ENCODE data around the gene TM7SF3. TPM values are rescaled to one million over a fixed set of nuclear protein-coding genes. Genes with fewer than 3 reads are reported as not detected.
A peak's percentile ranks its signal among the peaks of the same experiment; 100 is the strongest.

Gene TM7SF3
- total and polyA plus RNA-seq, 5 donors: 7.9 to 31.1 (median 24.2) TPM

DNA sequence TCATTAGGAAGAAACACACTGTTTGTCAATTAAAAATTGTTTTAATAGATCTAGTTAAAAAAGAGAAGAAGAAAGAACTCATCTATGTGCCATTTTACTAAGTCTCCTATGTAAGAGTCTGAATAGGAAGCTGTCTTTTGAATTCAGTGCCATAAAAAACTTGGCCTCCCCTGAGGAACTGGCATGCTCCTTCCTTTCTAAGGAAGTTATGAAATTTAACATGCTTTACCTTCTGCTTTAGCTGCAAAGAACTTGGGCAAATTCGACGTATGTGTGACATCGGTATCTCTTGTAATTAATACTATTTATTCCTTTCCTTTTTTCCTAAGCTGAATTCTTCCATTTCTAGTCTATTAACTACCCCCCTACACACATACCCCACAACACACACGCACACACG lies 12.5 kb downstream of the TM7SF3 start:
- Histone ChIP-seq H3K27me3 (ENCODE audit: control insufficient read depth, insufficient read depth) (no peaks in the 10 kb centered on the region), H3K4me3 (ENCODE audit: low read length) (no peak overlapping the region), H3K27ac (ENCODE audit: low read length) (no peak overlapping the region), H3K4me1 (ENCODE audit: control insufficient read depth, insufficient read depth, low read length) (no peaks in the 10 kb centered on the region), H3K9me3 (ENCODE audit: control insufficient read depth, low read length) (no peaks in the 10 kb centered on the region)
- intact Hi-C loops (cut with DNase I): no loop called here
- DNase-seq (no peak), ATAC-seq (no peak)
- WGBS: 79% methylated on average over 5 of the region's 5 CpGs

DNA sequence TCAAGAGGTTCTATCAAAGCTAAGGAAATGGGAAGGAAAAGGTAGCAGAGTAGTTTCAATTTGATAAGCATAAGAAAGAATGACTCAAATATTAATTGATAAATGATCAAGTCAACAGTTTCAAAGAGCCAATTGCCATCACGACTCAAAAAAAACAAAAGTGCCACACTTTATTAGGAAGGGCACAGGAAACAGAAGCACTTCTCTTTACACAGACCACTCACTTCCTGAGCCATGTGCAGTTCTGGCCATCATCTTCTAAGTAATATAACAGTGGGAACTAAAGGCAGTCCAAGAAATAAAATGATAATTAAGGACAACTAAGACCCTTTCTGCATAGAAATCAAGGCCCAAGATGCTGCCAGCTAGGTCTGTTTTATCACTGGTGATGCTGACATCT lies 13.2 kb downstream of the TM7SF3 start:
- no peaks in the 10 kb centered on the region for H3K9me3 ChIP-seq (ENCODE audit: control insufficient read depth, low read length)
- no peaks in the 10 kb centered on the region for H3K4me1 ChIP-seq (ENCODE audit: control insufficient read depth, insufficient read depth, low read length)
- ATAC-seq: no peak
- H3K4me3 ChIP-seq (ENCODE audit: low read length): no peak overlapping the region
- H3K27me3 ChIP-seq (ENCODE audit: control insufficient read depth, insufficient read depth): no peaks in the 10 kb centered on the region
- no peak for DNase-seq
- 58% methylated on average over 1 of the region's 1 CpG for WGBS
- no peak overlapping the region for H3K27ac ChIP-seq (ENCODE audit: low read length)
- intact Hi-C loops (cut with DNase I): no loop called here

DNA sequence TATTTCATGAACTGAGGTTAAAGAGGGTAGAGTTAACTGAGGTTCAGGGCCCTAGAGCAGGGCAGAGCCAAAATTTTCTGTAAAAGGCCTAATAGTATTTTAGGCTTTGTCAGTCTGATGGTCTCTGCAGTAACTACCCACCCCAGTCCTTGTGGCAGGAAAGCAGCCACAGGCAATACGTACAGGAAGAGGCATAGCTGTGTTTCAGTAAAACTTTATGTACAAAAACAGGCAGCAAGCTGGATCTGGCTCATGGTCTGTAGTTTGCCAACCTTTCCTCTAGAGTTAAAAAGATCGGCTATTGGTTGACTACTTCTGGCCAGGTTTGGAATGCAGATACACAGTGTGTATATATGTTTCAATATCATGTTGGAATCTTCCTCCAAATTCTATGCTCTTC lies 17.2 kb downstream of the TM7SF3 start:
- H3K4me1 ChIP-seq (ENCODE audit: control insufficient read depth, insufficient read depth, low read length): no peaks in the 10 kb centered on the region
- no peak overlapping the region for H3K4me3 ChIP-seq (ENCODE audit: low read length)
- WGBS: 91% methylated on average over 2 of the region's 2 CpGs
- intact Hi-C loops (cut with DNase I): no loop called here
- H3K27me3 ChIP-seq (ENCODE audit: control insufficient read depth, insufficient read depth): no peaks in the 10 kb centered on the region
- DNase-seq (no peak), ATAC-seq (no peak)
- no peak overlapping the region for H3K27ac ChIP-seq (ENCODE audit: low read length)
- no peaks in the 10 kb centered on the region for H3K9me3 ChIP-seq (ENCODE audit: control insufficient read depth, low read length)

DNA sequence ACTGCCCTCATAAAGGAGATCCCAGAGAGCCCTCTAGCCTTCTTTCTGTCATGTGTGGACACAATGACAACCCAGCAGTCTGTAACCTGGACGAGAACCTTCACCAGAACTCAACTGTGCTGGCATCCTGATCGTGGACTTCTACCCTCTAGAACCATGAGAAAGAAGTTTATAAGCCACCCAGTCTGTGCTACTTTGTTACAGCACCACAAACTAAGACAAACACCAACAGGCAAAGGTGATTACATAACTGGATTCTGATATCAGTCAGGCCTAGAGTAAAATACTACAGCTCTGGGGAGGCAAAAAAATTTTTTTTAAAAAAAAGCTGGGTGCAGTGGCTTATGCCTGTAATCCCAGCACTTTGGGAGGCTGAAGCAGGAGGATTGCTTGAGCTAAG lies 18.5 kb downstream of the TM7SF3 start:
- 92% methylated on average over 2 of the region's 2 CpGs for WGBS
- DNase-seq: no peak
- ATAC-seq: no peak
- H3K27me3 ChIP-seq (ENCODE audit: control insufficient read depth, insufficient read depth): no peaks in the 10 kb centered on the region
- H3K27ac ChIP-seq (ENCODE audit: low read length): no peak overlapping the region
- no peak overlapping the region for H3K4me3 ChIP-seq (ENCODE audit: low read length)
- intact Hi-C loops (cut with DNase I): no loop called here
- H3K9me3 ChIP-seq (ENCODE audit: control insufficient read depth, low read length): no peaks in the 10 kb centered on the region
- H3K4me1 ChIP-seq (ENCODE audit: control insufficient read depth, insufficient read depth, low read length): no peaks in the 10 kb centered on the region

DNA sequence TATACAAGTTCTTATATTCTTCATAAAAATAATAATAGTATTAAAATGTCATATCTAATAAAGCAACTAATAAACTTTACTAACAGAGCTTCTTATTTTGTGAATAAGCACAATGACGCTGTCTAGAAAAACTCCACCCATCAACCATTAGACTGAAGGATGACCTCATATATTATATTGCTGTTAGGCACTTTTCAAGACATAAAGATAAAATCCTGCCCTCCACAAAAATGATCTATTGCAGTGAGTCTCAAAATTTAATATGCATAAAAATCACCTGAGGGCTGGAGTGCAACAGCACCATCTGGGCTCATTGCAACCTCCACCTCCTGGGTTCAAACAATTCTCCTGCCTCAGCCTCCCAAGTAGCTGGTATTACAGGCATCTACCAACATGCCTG lies 20.1 kb downstream of the TM7SF3 start:
- Histone ChIP-seq H3K27ac (ENCODE audit: low read length) (no peak overlapping the region), H3K4me3 (ENCODE audit: low read length) (no peak overlapping the region), H3K9me3 (ENCODE audit: control insufficient read depth, low read length) (no peaks in the 10 kb centered on the region), H3K27me3 (ENCODE audit: control insufficient read depth, insufficient read depth) (no peaks in the 10 kb centered on the region), H3K4me1 (ENCODE audit: control insufficient read depth, insufficient read depth, low read length) (no peaks in the 10 kb centered on the region)
- intact Hi-C loops (cut with DNase I): no loop called here
- DNase-seq: no peak
- no peak for ATAC-seq
- WGBS: 93% methylated on average over 1 of the region's 1 CpG

DNA sequence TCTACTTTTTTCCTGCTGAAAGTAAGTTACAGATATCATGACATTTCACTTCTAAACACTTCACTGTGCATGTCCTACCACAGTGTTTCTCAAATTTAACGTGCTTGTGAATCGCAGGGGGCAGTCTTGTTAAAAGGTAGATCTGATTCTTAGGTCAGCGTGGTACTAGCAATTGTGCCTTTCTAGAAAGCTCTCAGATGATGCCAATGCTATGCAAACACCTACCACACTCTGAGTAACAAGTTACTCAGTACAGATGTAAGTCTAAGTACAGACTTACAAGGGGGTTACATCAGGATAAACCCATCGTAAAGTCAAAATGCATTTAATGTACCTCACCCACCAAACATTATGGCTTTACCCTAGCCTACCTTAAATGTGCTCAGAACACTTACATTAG lies 22.4 kb downstream of the TM7SF3 start:
- Histone ChIP-seq H3K4me1 (ENCODE audit: control insufficient read depth, insufficient read depth, low read length) (no peaks in the 10 kb centered on the region), H3K27ac (ENCODE audit: low read length) (no peak overlapping the region), H3K9me3 (ENCODE audit: control insufficient read depth, low read length) (no peaks in the 10 kb centered on the region), H3K4me3 (ENCODE audit: low read length) (no peak overlapping the region), H3K27me3 (ENCODE audit: control insufficient read depth, insufficient read depth) (no peaks in the 10 kb centered on the region)
- ATAC-seq (no peak), DNase-seq (no peak)
- WGBS: 95% methylated on average over 4 of the region's 4 CpGs
- intact Hi-C loops (cut with DNase I): no loop called here

DNA sequence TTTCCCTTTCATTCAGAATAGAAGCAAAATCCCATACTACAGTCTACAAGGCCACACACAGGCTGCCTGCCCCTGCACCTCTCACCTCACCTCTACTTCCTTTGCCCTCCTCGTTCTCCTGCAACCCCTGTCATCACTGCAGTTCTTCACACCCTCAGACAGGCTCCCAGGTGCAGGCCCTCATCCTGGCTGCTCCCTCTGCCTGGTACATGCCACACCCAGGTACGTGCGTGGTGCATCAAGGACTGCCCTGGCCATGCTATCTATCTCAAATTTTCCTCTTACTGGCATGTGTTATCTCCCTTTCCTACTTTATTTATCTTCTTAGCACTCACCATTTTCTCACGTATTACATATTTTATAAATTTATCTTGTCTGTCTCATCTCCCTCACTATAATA lies 24.3 kb downstream of the TM7SF3 start:
- intact Hi-C loops (cut with DNase I): no loop called here
- WGBS: 56% methylated on average over 4 of the region's 4 CpGs
- peak; percentile 51 to 52 for ATAC-seq

DNA sequence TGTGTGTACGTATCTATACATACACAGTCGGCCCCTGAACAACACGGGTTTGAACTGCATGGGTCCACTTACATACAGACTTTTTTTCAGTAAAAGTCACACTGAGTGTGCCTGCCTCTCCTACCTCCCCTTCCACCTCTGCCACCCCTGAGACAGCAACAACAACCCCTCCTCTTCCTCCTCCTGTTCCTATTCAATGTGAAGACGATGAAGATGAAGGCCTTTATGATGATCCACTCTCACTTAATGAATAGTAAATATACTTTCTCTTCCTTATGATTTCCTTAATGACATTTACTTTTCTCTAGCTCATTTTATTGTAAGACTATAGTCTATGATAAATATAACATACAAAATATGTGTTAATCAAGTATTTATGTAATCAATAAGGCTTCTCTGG lies 25.5 kb downstream of the TM7SF3 start:
- intact Hi-C loops (cut with DNase I): no loop called here

More for the DNA sequence above, 24.3 kb downstream of the TM7SF3 start:
- DNase-seq: no peak
- no peaks in the 10 kb centered on the region for H3K4me1 ChIP-seq (ENCODE audit: control insufficient read depth, insufficient read depth, low read length)
- H3K9me3 ChIP-seq (ENCODE audit: control insufficient read depth, low read length): no peaks in the 10 kb centered on the region
- H3K27me3 ChIP-seq (ENCODE audit: control insufficient read depth, insufficient read depth): no peaks in the 10 kb centered on the region
- no peak overlapping the region for H3K27ac ChIP-seq (ENCODE audit: low read length)
- H3K4me3 ChIP-seq (ENCODE audit: low read length): no peak overlapping the region

DNA sequence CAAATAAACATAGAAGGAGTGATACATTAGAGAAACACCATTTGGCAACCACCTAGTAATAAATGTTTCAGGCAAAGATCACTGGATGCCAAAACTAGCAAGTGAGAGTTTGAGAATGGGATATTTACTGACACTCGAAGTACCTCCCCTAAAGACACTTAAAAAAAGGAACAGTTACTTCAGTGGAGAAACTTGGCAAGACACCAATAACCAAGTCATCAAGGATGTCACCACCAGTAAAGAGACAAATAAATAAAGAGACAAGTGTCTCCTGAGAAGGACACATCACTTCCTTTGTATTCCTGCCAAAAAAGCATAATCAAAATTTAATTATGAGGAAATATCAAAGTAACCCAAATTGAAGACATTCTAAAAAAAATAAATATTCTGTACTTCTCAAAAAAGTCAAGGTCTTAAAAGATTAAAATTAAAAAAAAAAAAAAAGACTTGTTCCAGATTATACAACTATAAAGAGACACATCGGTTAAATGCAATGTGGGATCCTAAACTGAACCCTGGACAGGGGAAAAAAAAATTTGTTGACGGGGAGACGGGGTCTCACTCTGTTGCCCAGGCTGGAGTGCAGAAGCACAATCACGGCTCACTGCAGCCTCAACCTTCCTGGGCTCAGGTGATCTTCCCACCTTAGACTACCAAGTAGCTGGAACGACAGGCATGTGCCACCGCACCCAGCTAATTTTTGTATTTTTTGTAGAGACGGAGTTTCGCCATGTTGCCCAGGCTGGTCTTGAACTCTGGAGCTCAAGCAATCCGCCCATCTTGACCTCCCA lies 26.4 kb downstream of the TM7SF3 start:
- Histone ChIP-seq H3K27me3 (ENCODE audit: control insufficient read depth, insufficient read depth) (no peaks in the 10 kb centered on the region), H3K4me1 (ENCODE audit: control insufficient read depth, insufficient read depth, low read length) (no peaks in the 10 kb centered on the region), H3K27ac (ENCODE audit: low read length) (peak overlapping the region; percentile 27), H3K4me3 (ENCODE audit: low read length) (no peak overlapping the region), H3K9me3 (ENCODE audit: control insufficient read depth, low read length) (no peaks in the 10 kb centered on the region)
- ATAC-seq (peak; percentile 49 to 58), DNase-seq (no peak)
- intact Hi-C loops (cut with DNase I): no loop called here
- WGBS: 84% methylated on average over 10 of the region's 10 CpGs

More for the DNA sequence above, 25.5 kb downstream of the TM7SF3 start:
- no peak overlapping the region for H3K27ac ChIP-seq (ENCODE audit: low read length)
- H3K4me1 ChIP-seq (ENCODE audit: control insufficient read depth, insufficient read depth, low read length): no peaks in the 10 kb centered on the region
- 89% methylated on average over 4 of the region's 4 CpGs for whole genome bisulfite sequencing
- no peaks in the 10 kb centered on the region for H3K9me3 ChIP-seq (ENCODE audit: control insufficient read depth, low read length)
- H3K27me3 ChIP-seq (ENCODE audit: control insufficient read depth, insufficient read depth): no peaks in the 10 kb centered on the region
- ATAC-seq (no peak), DNase-seq (no peak)
- H3K4me3 ChIP-seq (ENCODE audit: low read length): no peak overlapping the region

DNA sequence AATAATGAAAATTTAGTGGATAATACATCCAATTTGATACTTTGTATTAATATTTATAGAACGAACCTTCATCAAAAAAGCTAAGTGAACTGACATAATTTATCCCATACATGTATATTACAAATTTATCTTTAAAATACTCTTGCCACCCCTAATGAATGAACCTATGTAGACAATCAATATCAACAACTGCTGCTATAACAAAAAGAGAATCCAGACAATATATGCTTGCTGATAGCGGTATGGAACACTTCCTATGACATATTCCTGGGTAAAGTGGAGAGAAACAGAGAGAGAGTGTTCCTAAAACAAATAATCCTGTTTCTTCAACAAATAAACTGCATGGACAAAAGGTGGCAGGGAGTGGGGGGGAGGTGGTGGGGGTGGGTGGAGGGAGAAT lies 31.3 kb downstream of the TM7SF3 start:
- Histone ChIP-seq H3K27ac (ENCODE audit: low read length) (no peak overlapping the region), H3K4me1 (ENCODE audit: control insufficient read depth, insufficient read depth, low read length) (no peaks in the 10 kb centered on the region), H3K27me3 (ENCODE audit: control insufficient read depth, insufficient read depth) (no peaks in the 10 kb centered on the region), H3K9me3 (ENCODE audit: control insufficient read depth, low read length) (no peaks in the 10 kb centered on the region), H3K4me3 (ENCODE audit: low read length) (no peak overlapping the region)
- intact Hi-C loops (cut with DNase I): no loop called here
- no peak for ATAC-seq
- 98% methylated on average over 2 of the region's 2 CpGs for WGBS
- DNase-seq: no peak

DNA sequence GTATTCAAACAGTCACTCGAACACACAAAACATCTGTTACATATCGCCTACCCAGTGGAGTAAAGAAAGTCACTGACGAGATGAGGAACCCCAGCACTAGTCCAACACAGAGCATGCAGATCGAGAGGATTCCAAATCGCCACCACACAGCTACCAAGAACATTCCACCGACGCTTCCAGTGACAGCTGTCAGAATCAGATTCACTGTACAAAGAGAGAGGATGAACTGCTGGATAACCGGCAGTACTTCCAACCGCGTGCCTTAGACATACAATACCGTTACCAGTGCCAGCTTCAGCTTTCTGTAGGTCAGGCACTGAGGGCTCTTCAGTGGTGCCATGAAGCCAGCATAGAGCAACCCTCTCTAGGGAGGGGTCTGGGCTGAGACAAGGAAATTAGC lies 34.5 kb downstream of the TM7SF3 start:
- WGBS: 83% methylated on average over 11 of the region's 11 CpGs
- Histone ChIP-seq H3K27ac (ENCODE audit: low read length) (no peak overlapping the region), H3K9me3 (ENCODE audit: control insufficient read depth, low read length) (no peaks in the 10 kb centered on the region), H3K27me3 (ENCODE audit: control insufficient read depth, insufficient read depth) (no peaks in the 10 kb centered on the region), H3K4me1 (ENCODE audit: control insufficient read depth, insufficient read depth, low read length) (no peaks in the 10 kb centered on the region), H3K4me3 (ENCODE audit: low read length) (no peak overlapping the region)
- intact Hi-C loops (cut with DNase I): no loop called here
- no peak for ATAC-seq
- DNase-seq: no peak

DNA sequence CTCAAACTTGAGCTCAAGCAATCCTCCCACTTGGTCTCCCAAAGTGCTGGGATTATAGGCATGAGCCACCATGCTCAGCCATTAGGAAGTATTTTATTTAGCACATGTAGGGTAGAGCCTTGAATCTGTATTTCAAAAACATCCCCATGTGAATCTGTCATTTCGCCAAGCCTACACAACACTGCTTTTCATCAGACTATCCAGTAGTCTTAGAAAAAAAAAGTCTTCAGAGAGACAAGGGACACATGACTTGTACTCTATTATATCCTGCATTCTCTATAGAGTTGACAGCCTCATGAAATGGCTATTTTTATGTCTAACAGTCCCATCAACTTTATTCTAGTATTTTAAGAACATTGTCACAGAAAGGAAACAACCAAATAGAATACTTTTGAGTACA lies 35.4 kb downstream of the TM7SF3 start:
- WGBS: 91% methylated on average over 1 of the region's 1 CpG
- H3K27ac ChIP-seq (ENCODE audit: low read length): no peak overlapping the region
- no peaks in the 10 kb centered on the region for H3K27me3 ChIP-seq (ENCODE audit: control insufficient read depth, insufficient read depth)
- DNase-seq (no peak), ATAC-seq (no peak)
- no peaks in the 10 kb centered on the region for H3K9me3 ChIP-seq (ENCODE audit: control insufficient read depth, low read length)
- H3K4me1 ChIP-seq (ENCODE audit: control insufficient read depth, insufficient read depth, low read length): no peaks in the 10 kb centered on the region
- intact Hi-C loops (cut with DNase I): no loop called here
- H3K4me3 ChIP-seq (ENCODE audit: low read length): no peak overlapping the region
